WERI-Rb-1 (cell line): ENCODE data around the gene CUEDC1.
A peak's percentile ranks its signal among the peaks of the same experiment; 100 is the strongest.
"Not testable (repeated sequence)": the region's sequence is repeated elsewhere in the genome, so short reads cannot be mapped to it uniquely, and the experiment has no call there.

Experiments used
- DNase-seq: peaks from one replicate; pipeline ENCODE4 v3.0.0-alpha.2; 2020
- H3K27ac ChIP-seq: fragments of 250-450 bp; sonication (Bioruptor Pico); 2 replicates; pipeline ENCODE4 v1.5.1; 2020; ENCODE audit warnings: mild to moderate bottlenecking, moderate library complexity
- H3K27me3 ChIP-seq: fragments of 250-450 bp; sonication (Bioruptor Pico); 2 replicates; pipeline ENCODE4 v1.5.1; 2021; ENCODE audit warnings: mild to moderate bottlenecking, low read depth, moderate library complexity; ENCODE audit not compliant: insufficient read depth, severe bottlenecking
- H3K36me3 ChIP-seq: fragments of 250-450 bp; sonication (Bioruptor Pico); 2 replicates; pipeline ENCODE4 v1.5.1; 2020; ENCODE audit warnings: mild to moderate bottlenecking, moderate library complexity
- H3K4me3 ChIP-seq: 2 replicates; pipeline ENCODE4 v1.5.1; 2011; ENCODE audit warnings: low read depth, mild to moderate bottlenecking, control low read depth, low read length
- H3K9me3 ChIP-seq: fragments of 250-450 bp; sonication (Bioruptor Pico); 2 replicates; pipeline ENCODE4 v1.5.1; 2021; ENCODE audit warnings: mild to moderate bottlenecking, moderate library complexity; ENCODE audit not compliant: severe bottlenecking
- CTCF ChIP-seq: IDR thresholded peaks from 2 replicates; pipeline ENCODE4 v1.5.1; 2011; ENCODE audit warnings: low read depth, mild to moderate bottlenecking, control low read depth, inconsistent platforms, low read length

The CUEDC1 gene

GRCh38 chr17:57927048-57927723, 28.0 kb downstream of the CUEDC1 start:
- Histone ChIP-seq H3K9me3 (no peaks in the 10 kb centered on the region), H3K4me3 (no peak overlapping the region), H3K27me3 (no peaks in the 10 kb centered on the region), H3K27ac (peak overlapping the region; percentile 87), H3K36me3 (no peaks in the 10 kb centered on the region)
- no peak for TF ChIP-seq CTCF
- DNase-seq: peak; percentile 87

- no peak overlapping the region for H3K4me3 ChIP-seq
- no peak for TF ChIP-seq CTCF
- no peaks in the 10 kb centered on the region for H3K27me3 ChIP-seq
- no peak for DNase-seq
- H3K27ac ChIP-seq: peak overlapping the region; percentile 87
- no peaks in the 10 kb centered on the region for H3K36me3 ChIP-seq
- H3K9me3 ChIP-seq: no peaks in the 10 kb centered on the region
Measured at GRCh38 chr17:57926723-57927047, 28.5 kb downstream of the CUEDC1 start.

GRCh38 chr17:57925361-57925990, 29.7 kb downstream of the CUEDC1 start:
- no peak for TF ChIP-seq CTCF
- Histone ChIP-seq H3K9me3 (no peaks in the 10 kb centered on the region), H3K27ac (peak overlapping the region; percentile 87), H3K27me3 (no peaks in the 10 kb centered on the region), H3K36me3 (no peaks in the 10 kb centered on the region), H3K4me3 (peak overlapping the region; percentile 1; the same call in 1 of the 2 replicates)
- peak; percentile 94 for DNase-seq

- no peak for TF ChIP-seq CTCF
- Histone ChIP-seq H3K27ac (peak overlapping the region; percentile 87), H3K4me3 (no peak overlapping the region), H3K36me3 (no peaks in the 10 kb centered on the region), H3K27me3 (no peaks in the 10 kb centered on the region), H3K9me3 (no peaks in the 10 kb centered on the region)
- DNase-seq: no peak
Measured at GRCh38 chr17:57924677-57925076, 30.5 kb downstream of the CUEDC1 start.

GRCh38 chr17:57923182-57923872, 31.9 kb downstream of the CUEDC1 start:
- TF ChIP-seq CTCF: no peak
- Histone ChIP-seq H3K9me3 (no peaks in the 10 kb centered on the region), H3K27me3 (no peaks in the 10 kb centered on the region), H3K27ac (no peak overlapping the region), H3K4me3 (no peak overlapping the region), H3K36me3 (no peaks in the 10 kb centered on the region)
- DNase-seq: no peak

GRCh38 chr17:57922745-57923144, 32.5 kb downstream of the CUEDC1 start:
- not testable (repeated sequence) for H3K9me3 ChIP-seq, H3K4me3 ChIP-seq, DNase-seq, H3K27me3 ChIP-seq, H3K36me3 ChIP-seq
- H3K27ac ChIP-seq: peak overlapping the region; percentile 30; the same call in 1 of the 2 replicates
